ENCODE data around the gene EXOC2.

DNA sequence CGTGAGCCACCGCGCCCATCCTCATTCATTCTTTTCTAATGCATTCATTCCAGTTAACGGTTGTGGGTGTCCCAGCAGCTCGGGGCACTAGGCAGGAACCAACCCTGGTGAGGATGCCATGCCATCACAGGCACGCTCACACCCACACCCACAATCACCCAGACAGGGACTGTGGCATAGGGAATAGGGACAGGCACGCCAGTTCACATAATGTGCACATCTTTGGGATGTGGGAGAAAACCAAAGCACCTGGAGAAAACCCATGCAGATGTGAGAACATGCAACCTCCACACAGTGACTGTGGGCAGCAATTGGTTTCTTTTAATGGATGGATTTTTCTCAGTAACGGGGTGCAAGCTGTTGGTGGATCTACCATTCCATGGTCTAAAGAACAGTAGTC is 237.1 kb downstream of the EXOC2 start:
- no peak for TF ChIP-seq CTCF (conservative IDR thresholded peaks at IDR 0.05)
- TF ChIP-seq ZFX (IDR thresholded peaks at IDR 0.05), result no peak

Measured in C4-2B (cell line).